SK-N-SH treated with all-trans-retinoic acid at 6 μM for 48 hours (cell line): Measurements from ENCODE around the gene LONRF2.

Experiments
- ARNTL ChIP-seq: fragments of 450-650 bp; formaldehyde crosslinking; IDR thresholded peaks from 2 replicates; pipeline ENCODE4 v1.5.0; 2020; ENCODE audit warnings: low read depth, mild to moderate bottlenecking, moderate library complexity, borderline replicate concordance
- ESRRG ChIP-seq: fragments of 250-450 bp; sonication (Bioruptor Pico); IDR thresholded peaks from 2 replicates; pipeline ENCODE4 v1.6.1; 2021; ENCODE audit warnings: mild to moderate bottlenecking
- ISL1 ChIP-seq: fragments of 250-450 bp; sonication (Bioruptor Pico); IDR thresholded peaks from 2 replicates; pipeline ENCODE4 v2.1.2; 2022; ENCODE audit warnings: mild to moderate bottlenecking, moderate library complexity
- OSR1 ChIP-seq: fragments of 250-450 bp; sonication (Bioruptor Pico); IDR thresholded peaks from 2 replicates; pipeline ENCODE4 v1.8.0; 2022; ENCODE audit warnings: moderate library complexity, mild to moderate bottlenecking, inconsistent platforms
- RARB ChIP-seq: fragments of 250-450 bp; sonication (Bioruptor Pico); IDR thresholded peaks from 2 replicates; pipeline ENCODE4 v1.8.0; 2021; ENCODE audit warnings: mild to moderate bottlenecking, moderate library complexity
- SNAI2 ChIP-seq: fragments of 250-450 bp; sonication (Bioruptor Pico); IDR thresholded peaks from 2 replicates; pipeline ENCODE4 v1.5.0; 2020; ENCODE audit warnings: mild to moderate bottlenecking, moderate library complexity
- TOX ChIP-seq: fragments of 250-450 bp; sonication (Bioruptor Pico); IDR thresholded peaks from 2 replicates; pipeline ENCODE4 v1.8.0; 2021; ENCODE audit warnings: mild to moderate bottlenecking, moderate library complexity, borderline replicate concordance
- ZC3H10 ChIP-seq: fragments of 250-450 bp; sonication (Bioruptor Pico); IDR thresholded peaks from 2 replicates; pipeline ENCODE4 v1.5.1; 2021; ENCODE audit warnings: mild to moderate bottlenecking, moderate library complexity
- ZFP3 ChIP-seq: fragments of 250-450 bp; sonication (Bioruptor Pico); IDR thresholded peaks from 2 replicates; pipeline ENCODE4 v1.5.0; 2020; ENCODE audit warnings: mild to moderate bottlenecking, moderate library complexity
- ZFP30 ChIP-seq: fragments of 450-650 bp; formaldehyde crosslinking; IDR thresholded peaks from 2 replicates; pipeline ENCODE4 v1.5.0; 2022; ENCODE audit warnings: mild to moderate bottlenecking, moderate library complexity
- ZNF70 ChIP-seq: fragments of 450-650 bp; formaldehyde crosslinking; IDR thresholded peaks from 2 replicates; pipeline ENCODE4 v1.5.0; 2020; ENCODE audit warnings: mild to moderate bottlenecking, moderate library complexity
- TF ChIP-seq, protein P1 (sequence below): fragments of 250-450 bp; sonication (Bioruptor Pico); IDR thresholded peaks from 2 replicates; pipeline ENCODE4 v1.8.0; 2021; ENCODE audit warnings: low read depth, mild to moderate bottlenecking, moderate library complexity, borderline replicate concordance
- TF ChIP-seq, protein P2 (sequence below): fragments of 250-450 bp; sonication (Bioruptor Pico); IDR thresholded peaks from 2 replicates; pipeline ENCODE4 v1.5.1; 2021; ENCODE audit warnings: mild to moderate bottlenecking, moderate library complexity
- TF ChIP-seq, protein P3 (sequence below): fragments of 250-450 bp; sonication (Bioruptor Pico); IDR thresholded peaks from 2 replicates; pipeline ENCODE4 v1.8.0; 2020; ENCODE audit warnings: mild to moderate bottlenecking, moderate library complexity, borderline replicate concordance

DNA sequence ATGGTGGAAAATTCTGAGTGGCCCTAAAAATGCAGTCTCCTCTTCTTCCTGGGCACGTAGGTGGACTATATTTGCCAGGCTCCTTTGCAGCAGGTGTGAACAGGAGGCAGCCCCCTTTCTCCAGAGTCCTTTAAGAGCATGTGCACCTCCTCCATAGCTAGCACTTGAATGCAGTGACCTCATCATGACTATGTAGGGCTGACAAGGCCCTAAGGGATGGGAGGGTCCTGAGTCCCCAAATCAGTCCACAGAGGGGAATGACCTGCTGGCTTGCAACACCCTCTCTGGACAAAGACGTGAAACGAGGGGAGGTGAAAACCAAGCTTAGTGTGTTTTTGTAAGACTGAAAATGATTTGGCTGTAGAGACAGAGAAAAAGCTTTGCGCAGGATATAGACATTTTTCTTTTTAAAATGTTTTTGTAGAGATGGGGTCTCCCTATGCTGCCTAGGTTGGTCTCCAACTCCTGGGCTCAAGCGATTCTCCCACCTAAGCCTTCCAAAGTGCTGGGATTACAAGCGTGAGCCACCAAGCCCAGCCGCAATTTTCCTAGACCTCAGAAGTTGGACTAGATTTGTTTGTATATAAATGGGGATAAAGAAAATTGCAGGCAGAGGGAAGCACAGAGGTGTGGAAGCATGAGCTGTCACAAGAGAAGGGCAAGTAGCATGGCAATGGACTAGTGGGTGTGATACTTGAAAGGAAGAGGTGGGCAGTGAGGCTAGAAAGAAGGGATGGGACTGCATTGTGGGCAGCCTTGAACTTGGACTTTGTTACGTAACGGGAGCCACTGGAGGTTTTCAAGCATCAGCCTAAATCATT is 28.8 kb downstream of the LONRF2 start:
- TF ChIP-seq ARNTL (CRISPR knock-in tag) (no peak), ISL1 (no peak), ZFP3 (CRISPR knock-in tag) (no peak; the same call in 1 of the 2 replicates), TOX (CRISPR knock-in tag) (no peak), ESRRG (no peak), ZFP30 (CRISPR knock-in tag) (no peak), SNAI2 (CRISPR knock-in tag) (no peak), RARB (CRISPR knock-in tag) (no peak), OSR1 (CRISPR knock-in tag) (no peak), ZC3H10 (CRISPR knock-in tag) (no peak), ZNF70 (CRISPR knock-in tag) (no peak)
- TF ChIP-seq, protein P1, sequence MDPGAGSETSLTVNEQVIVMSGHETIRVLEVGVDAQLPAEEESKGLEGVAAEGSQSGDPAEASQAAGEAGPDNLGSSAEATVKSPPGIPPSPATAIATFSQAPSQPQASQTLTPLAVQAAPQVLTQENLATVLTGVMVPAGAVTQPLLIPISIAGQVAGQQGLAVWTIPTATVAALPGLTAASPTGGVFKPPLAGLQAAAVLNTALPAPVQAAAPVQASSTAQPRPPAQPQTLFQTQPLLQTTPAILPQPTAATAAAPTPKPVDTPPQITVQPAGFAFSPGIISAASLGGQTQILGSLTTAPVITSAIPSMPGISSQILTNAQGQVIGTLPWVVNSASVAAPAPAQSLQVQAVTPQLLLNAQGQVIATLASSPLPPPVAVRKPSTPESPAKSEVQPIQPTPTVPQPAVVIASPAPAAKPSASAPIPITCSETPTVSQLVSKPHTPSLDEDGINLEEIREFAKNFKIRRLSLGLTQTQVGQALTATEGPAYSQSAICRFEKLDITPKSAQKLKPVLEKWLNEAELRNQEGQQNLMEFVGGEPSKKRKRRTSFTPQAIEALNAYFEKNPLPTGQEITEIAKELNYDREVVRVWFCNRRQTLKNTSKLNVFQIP (CRISPR knock-in tag) = no peak
- TF ChIP-seq, protein P2, sequence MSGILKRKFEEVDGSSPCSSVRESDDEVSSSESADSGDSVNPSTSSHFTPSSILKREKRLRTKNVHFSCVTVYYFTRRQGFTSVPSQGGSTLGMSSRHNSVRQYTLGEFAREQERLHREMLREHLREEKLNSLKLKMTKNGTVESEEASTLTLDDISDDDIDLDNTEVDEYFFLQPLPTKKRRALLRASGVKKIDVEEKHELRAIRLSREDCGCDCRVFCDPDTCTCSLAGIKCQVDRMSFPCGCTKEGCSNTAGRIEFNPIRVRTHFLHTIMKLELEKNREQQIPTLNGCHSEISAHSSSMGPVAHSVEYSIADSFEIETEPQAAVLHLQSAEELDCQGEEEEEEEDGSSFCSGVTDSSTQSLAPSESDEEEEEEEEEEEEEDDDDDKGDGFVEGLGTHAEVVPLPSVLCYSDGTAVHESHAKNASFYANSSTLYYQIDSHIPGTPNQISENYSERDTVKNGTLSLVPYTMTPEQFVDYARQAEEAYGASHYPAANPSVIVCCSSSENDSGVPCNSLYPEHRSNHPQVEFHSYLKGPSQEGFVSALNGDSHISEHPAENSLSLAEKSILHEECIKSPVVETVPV = no peak
- TF ChIP-seq, protein P3, sequence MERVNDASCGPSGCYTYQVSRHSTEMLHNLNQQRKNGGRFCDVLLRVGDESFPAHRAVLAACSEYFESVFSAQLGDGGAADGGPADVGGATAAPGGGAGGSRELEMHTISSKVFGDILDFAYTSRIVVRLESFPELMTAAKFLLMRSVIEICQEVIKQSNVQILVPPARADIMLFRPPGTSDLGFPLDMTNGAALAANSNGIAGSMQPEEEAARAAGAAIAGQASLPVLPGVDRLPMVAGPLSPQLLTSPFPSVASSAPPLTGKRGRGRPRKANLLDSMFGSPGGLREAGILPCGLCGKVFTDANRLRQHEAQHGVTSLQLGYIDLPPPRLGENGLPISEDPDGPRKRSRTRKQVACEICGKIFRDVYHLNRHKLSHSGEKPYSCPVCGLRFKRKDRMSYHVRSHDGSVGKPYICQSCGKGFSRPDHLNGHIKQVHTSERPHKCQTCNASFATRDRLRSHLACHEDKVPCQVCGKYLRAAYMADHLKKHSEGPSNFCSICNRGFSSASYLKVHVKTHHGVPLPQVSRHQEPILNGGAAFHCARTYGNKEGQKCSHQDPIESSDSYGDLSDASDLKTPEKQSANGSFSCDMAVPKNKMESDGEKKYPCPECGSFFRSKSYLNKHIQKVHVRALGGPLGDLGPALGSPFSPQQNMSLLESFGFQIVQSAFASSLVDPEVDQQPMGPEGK = no peak
